Gastrocnemius medialis (tissue), 4 donors: ENCODE data around the gene JDP2. TPM values are rescaled to one million over a fixed set of nuclear protein-coding genes. Genes with fewer than 3 reads are reported as not detected.
A peak's percentile ranks its signal among the peaks of the same experiment; 100 is the strongest.

Experiments used
- ATAC-seq, 2 donors: fragments of 150-250 bp; one replicate each; pipeline ENCODE4 v1.9.1; 2016
- DNase-seq, 2 donors: peaks; one replicate each; pipeline ENCODE4 v3.0.0-alpha.2; 2019
- H3K27ac ChIP-seq, 4 donors: fragments of 200-600 bp; sonication (generic); 1 replicate in 1 of 4; 2 replicates in 3 of 4; pipeline ENCODE4 v1.5.1; 2016 to 2018; ENCODE audit warnings: mild to moderate bottlenecking in 2 of 4, moderate library complexity in 1 of 4
- H3K27me3 ChIP-seq, 3 donors: fragments of 200-600 bp; sonication (generic) in 2 of 3; 1 replicate in 1 of 3; 2 replicates in 2 of 3; pipeline versions ENCODE4 v1.5.1 to v1.6.0; 2016 to 2019; ENCODE audit warnings: mild to moderate bottlenecking in 1 of 3, moderate library complexity in 1 of 3
- H3K36me3 ChIP-seq, 2 donors: fragments of 200-600 bp; sonication (generic) in 1 of 2; one replicate each; pipeline ENCODE4 v1.5.1; 2017 to 2018
- H3K4me1 ChIP-seq, 2 donors: fragments of 200-600 bp; sonication (generic) in 1 of 2; one replicate each; pipeline ENCODE4 v1.5.1; 2016 to 2017; ENCODE audit warnings: mild to moderate bottlenecking in 2 of 2
- H3K4me3 ChIP-seq, 4 donors: fragments of 200-600 bp; sonication (generic) in 3 of 4; 1 replicate in 1 of 4; 2 replicates in 3 of 4; pipeline ENCODE4 v1.5.1; 2016 to 2019; ENCODE audit warnings: mild to moderate bottlenecking in 2 of 4
- H3K9me3 ChIP-seq, 3 donors: fragments of 200-600 bp; sonication (generic) in 2 of 3; 1 replicate in 1 of 3; 2 replicates in 2 of 3; pipeline ENCODE4 v1.5.1; 2016 to 2019
- CTCF ChIP-seq, 5 experiments: fragments of 450-650 bp in 3 of 5; fragments of 200-600 bp in 2 of 5; sonication (generic) in 2 of 5; IDR thresholded peaks in 4 of 5; conservative IDR thresholded peaks in 1 of 5; 1 replicate in 4 of 5; 2 replicates in 1 of 5; pipeline ENCODE4 v1.5.1; 2016 to 2019; ENCODE audit warnings: antibody characterized with exemption in 5 of 5, mild to moderate bottlenecking in 3 of 5, moderate library complexity in 3 of 5
- POLR2A ChIP-seq, 2 donors: fragments of 450-650 bp; IDR thresholded peaks; one replicate each; pipeline ENCODE4 v1.6.1; 2017; ENCODE audit warnings: antibody characterized with exemption in 2 of 2, mild to moderate bottlenecking in 2 of 2, moderate library complexity in 2 of 2
- in situ Hi-C, 4 donors: fragments of 200-750 bp; cut with MboI; loops; one replicate each; pipeline versions ENCODE4 v1.15.0 to v1.8.0; 2017; ENCODE audit warnings: low sequenced_read_pairs in 4 of 4
- intact Hi-C: fragments of 100-400 bp; cut with DNase I; formaldehyde crosslinking; loops from one replicate; pipeline ENCODE4 v1.15.1; 2023; ENCODE audit warnings: low total_unique reads
- total RNA-seq, 4 donors: library from RNA; depleted of rRNA; stranded (reverse); fragments of >200 nt; gene quantifications; one replicate each; pipeline versions ENCODE4 v1.1.0 to v1.2.3, GENCODE V29; 2016

The JDP2 gene
- total RNA-seq, 4 donors from 2014 or later, result 17.3 to 80.2 (median 31.7) TPM

DNA sequence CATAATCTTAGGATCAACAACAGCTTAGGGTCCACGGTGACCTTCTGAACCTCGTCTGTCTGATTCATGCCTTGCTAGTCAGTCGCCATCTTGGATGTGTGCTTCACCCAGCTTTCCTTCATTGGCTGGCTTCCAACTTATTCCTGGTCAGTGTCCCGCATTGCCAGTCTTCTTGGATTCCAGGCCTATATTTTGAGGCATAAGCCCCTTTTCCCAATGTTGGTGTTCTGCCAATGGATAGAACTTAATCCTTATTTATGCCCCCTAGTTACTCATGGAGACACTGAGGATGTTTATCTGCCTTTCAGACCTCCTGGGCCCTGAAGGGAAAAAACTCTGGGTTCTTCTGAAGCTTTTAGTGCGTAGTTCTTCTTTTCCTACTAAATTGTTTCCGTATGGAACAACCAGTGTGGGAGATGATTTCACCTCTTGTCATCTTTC, 5.8 kb downstream of the JDP2 start:
- no peaks in the 10 kb centered on the region for H3K9me3 ChIP-seq
- DNase-seq (no peak), ATAC-seq (no peak)
- H3K4me1 ChIP-seq, result peaks cover 65 to 89% of the 10 kb centered on the region in 2 donors
- H3K4me3 ChIP-seq, result no peak overlapping the region
- peak overlapping the region in 3 of 4 donors; percentile 45 to 53 (median 47) for H3K27ac ChIP-seq
- H3K27me3 ChIP-seq, result no peaks in the 10 kb centered on the region
- TF ChIP-seq POLR2A (IDR thresholded peaks at IDR 0.05) (no peak), CTCF (IDR thresholded peaks at IDR 0.05 in 4 of 5, conservative IDR thresholded peaks at IDR 0.05 in 1 of 5) (no peak)
- in situ Hi-C loops, result no loop called here
- H3K36me3 ChIP-seq, result peaks cover 0 to 44% of the 10 kb centered on the region in 2 donors
- intact Hi-C loops, result loop anchor here (5.0 kb wide), 1 partner anchor 129 kb away; no protein-coding TSS in a partner anchor

DNA sequence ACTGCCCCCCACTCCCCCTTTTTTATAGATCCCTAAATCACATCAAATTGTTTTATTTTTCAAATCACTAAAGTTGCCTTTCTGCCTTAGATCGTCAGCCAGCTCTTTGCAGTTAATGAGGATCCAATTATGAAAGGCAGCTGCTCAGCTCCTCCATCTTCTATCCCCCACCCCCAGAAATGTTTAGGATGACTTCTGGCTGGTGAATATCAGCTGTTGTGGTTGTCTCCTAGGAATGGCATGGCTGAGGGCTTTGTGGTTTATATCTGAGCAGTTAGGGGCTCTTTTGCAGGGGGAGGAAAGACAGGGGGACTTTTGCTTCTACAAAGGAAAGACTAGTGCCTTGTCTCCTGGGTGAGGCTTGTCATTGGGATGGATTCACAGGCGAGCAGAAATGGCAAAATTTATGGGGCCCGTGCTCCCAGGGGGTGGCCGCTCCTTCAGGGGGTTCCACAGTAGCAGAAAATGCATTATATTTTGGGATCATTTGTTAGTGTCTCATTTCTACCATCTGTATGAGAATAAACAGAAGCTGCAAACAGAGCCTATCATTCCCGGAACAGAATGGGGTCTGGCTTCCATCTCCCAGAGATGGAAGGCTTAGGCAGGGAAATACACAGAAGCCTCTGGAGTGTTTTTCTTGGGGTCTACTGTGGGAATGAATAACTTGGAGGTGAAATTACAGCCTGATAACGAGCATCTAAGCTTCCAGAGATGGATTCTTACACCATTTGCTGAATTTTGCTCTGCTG, 6.5 kb downstream of the JDP2 start:
- no peak for TF ChIP-seq POLR2A (IDR thresholded peaks at IDR 0.05)
- TF ChIP-seq CTCF (IDR thresholded peaks at IDR 0.05 in 4 of 5, conservative IDR thresholded peaks at IDR 0.05 in 1 of 5), result no peak
- in situ Hi-C loops, result no loop called here
- ATAC-seq (no peak), DNase-seq (no peak)
- Histone ChIP-seq H3K9me3 (no peaks in the 10 kb centered on the region), H3K27ac (peak overlapping the region in 3 of 4 donors; percentile 45 to 53 (median 47)), H3K36me3 (peaks cover 0 to 48% of the 10 kb centered on the region in 2 donors), H3K4me1 (peaks cover 65 to 82% of the 10 kb centered on the region in 2 donors), H3K4me3 (no peak overlapping the region), H3K27me3 (no peaks in the 10 kb centered on the region)
- intact Hi-C loops, result loop anchor here (5.0 kb wide), 1 partner anchor 128 kb away; no protein-coding TSS in a partner anchor

DNA sequence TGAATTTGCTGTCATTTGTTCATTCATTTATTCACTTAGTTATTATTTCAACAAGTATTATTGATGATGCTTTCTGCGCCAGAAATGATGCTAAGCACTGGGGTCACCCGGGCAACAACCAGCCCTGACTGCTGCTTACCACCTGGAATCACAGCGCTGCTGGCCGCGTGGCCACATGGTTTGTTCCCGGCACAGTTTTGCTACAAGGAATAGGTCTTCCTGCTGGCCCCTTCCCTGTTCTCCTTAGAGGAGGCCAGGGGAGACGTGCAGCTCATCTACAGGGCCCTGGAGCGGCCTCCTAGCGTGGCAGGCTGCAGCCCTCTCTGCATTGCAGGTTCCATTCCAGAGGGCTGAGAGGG, 7.0 kb downstream of the JDP2 start:
- in situ Hi-C loops (no loop called here), intact Hi-C loops (loop anchor here (5.0 kb wide), 1 partner anchor 127 kb away; no protein-coding TSS in a partner anchor)
- peak overlapping the region in 3 of 4 donors; percentile 21 to 87 (median 62) for H3K27ac ChIP-seq
- peaks cover 59 to 77% of the 10 kb centered on the region in 2 donors for H3K4me1 ChIP-seq
- ATAC-seq, result no peak
- H3K9me3 ChIP-seq, result no peaks in the 10 kb centered on the region
- peaks cover 0 to 48% of the 10 kb centered on the region in 2 donors for H3K36me3 ChIP-seq
- no peak for DNase-seq
- no peak overlapping the region for H3K4me3 ChIP-seq
- TF ChIP-seq CTCF (IDR thresholded peaks at IDR 0.05 in 4 of 5, conservative IDR thresholded peaks at IDR 0.05 in 1 of 5) (no peak), POLR2A (IDR thresholded peaks at IDR 0.05) (no peak)
- H3K27me3 ChIP-seq, result no peaks in the 10 kb centered on the region

DNA sequence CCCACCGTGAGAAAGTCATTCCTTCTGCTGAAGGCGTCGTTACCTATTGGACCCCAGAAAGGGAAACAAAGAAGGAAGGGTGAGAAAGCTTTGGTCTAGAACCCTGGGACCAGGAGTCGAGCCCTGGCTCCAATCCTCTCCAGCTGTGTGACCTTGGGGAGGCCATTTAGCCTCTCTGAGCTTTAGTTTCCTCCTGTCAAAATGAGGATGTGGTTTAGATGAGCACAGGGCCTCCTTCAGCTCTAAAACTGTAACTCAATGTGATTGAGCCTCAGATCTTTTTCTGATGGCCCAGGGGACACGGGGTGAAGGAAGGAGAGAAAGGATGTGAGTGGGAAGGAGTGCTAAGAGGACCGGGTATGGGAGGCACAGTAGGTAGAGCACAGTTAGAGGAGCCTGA, 7.7 kb downstream of the JDP2 start:
- Histone ChIP-seq H3K4me1 (peaks cover 54 to 71% of the 10 kb centered on the region in 2 donors), H3K9me3 (no peaks in the 10 kb centered on the region), H3K36me3 (peaks cover 0 to 48% of the 10 kb centered on the region in 2 donors), H3K27me3 (no peaks in the 10 kb centered on the region), H3K4me3 (no peak overlapping the region), H3K27ac (peak overlapping the region in 3 of 4 donors; percentile 43 to 87 (median 62))
- in situ Hi-C loops, result no loop called here
- TF ChIP-seq CTCF (IDR thresholded peaks at IDR 0.05 in 4 of 5, conservative IDR thresholded peaks at IDR 0.05 in 1 of 5), result no peak
- TF ChIP-seq POLR2A (IDR thresholded peaks at IDR 0.05), result no peak
- intact Hi-C loops, result no loop called here
- no peak for ATAC-seq
- DNase-seq, result no peak
